Psoas muscle (tissue), 8 donors: ENCODE results near the gene PRPF18. TPM values are rescaled to one million over a fixed set of nuclear protein-coding genes. Genes with fewer than 3 reads are reported as not detected.
A peak's percentile ranks its signal among the peaks of the same experiment; 100 is the strongest.

ENCODE experiments used
- ATAC-seq, 4 donors: fragments of 200-7000 bp; cut with Tn5 transposase; one replicate each; pipeline ENCODE4 v1.9.1; 2020; ENCODE audit warnings: moderate library complexity in 3 of 4, mild to moderate bottlenecking in 2 of 4
- DNase-seq, 2 donors: peaks; one replicate each; pipeline ENCODE4 v3.0.0-alpha.2; 2020
- H3K27ac ChIP-seq: fragments of 200-600 bp; one replicate; pipeline ENCODE4 v1.8.0; 2022
- H3K27me3 ChIP-seq, 3 donors: fragments of 200-600 bp in 1 of 3; one replicate each; pipeline versions ENCODE4 v1.6.1 to v1.8.0; 2013 to 2022; ENCODE audit warnings: low read length in 2 of 3, mild to moderate bottlenecking in 2 of 3, moderate library complexity in 1 of 3; ENCODE audit not compliant: insufficient read depth in 3 of 3
- H3K36me3 ChIP-seq, 2 donors: fragments of 200-600 bp in 1 of 2; one replicate each; pipeline versions ENCODE4 v1.6.1 to v1.8.0; 2013 to 2022; ENCODE audit warnings: low read depth in 1 of 2, mild to moderate bottlenecking in 1 of 2, moderate library complexity in 1 of 2; ENCODE audit not compliant: insufficient read depth in 1 of 2
- H3K4me1 ChIP-seq: fragments of 200-600 bp; one replicate; pipeline ENCODE4 v1.8.0; 2022
- H3K4me3 ChIP-seq: fragments of 200-600 bp; one replicate; pipeline ENCODE4 v1.8.0; 2022; ENCODE audit warnings: mild to moderate bottlenecking
- H3K9me3 ChIP-seq: fragments of 200-600 bp; one replicate; pipeline ENCODE4 v1.8.0; 2022
- CTCF ChIP-seq: fragments of 200-600 bp; IDR thresholded peaks from one replicate; pipeline ENCODE4 v1.8.0; 2022; ENCODE audit warnings: antibody characterized with exemption
- WGBS, 3 donors: extraction: QIAGEN DNeasy Blood & Tissue Kit; methylation state at CpG; one replicate each; pipeline versions ENCODE4 v1.1.6 to v1.1.7; 2013; 5-methylcytosine and 5-hydroxymethylcytosine counted together
- intact Hi-C, 2 donors: fragments of 100-400 bp; cut with DNase I; formaldehyde crosslinking; loops; one replicate each; pipeline versions ENCODE4 v1.11.0 to v1.14.2; 2022
- polyA plus RNA-seq, 3 donors: library from polyadenylated mRNA; stranded (reverse); fragments of 200-250 nt; gene quantifications; one replicate each; pipeline ENCODE4 v1.2.3, GENCODE V29; 2013
- total RNA-seq, 4 donors: library from RNA; stranded (reverse); fragmentation: NEBNext Ultra II Directional in 2 of 4; extraction: Animal tissue kit (Norgen Biotek cat#: 25700) in 2 of 4; gene quantifications; one replicate each; pipeline versions ENCODE4 v1.2.1 to v1.2.4, GENCODE V29; 2021 to 2023
- donor health status: healthy with polysubstance abuse.
- donor health status: DM: no; HTN: no; CAD: no; lungs with moderate emphysema.
- donor health status: Bipolar disorder and iron deficiency.
- donor health status: healthy.
- donor health status: DM: yes; HTN: yes; CAD: no.
- donor health status: DM: no; HTN: no; CAD: no.
- donor health status: DM: no; HTN: no; CAD: no.
- donor health status: DM: yes; HTN: yes; CAD: no.

PRPF18 gene
- total and polyA plus RNA-seq, 7 donors: 15.1 to 26.4 (median 19.0) TPM

- DNase-seq: peak; percentile 72 to 83
- Histone ChIP-seq H3K27me3 (no peaks in the 10 kb centered on the region), H3K4me3 (no peak overlapping the region), H3K27ac (no peak overlapping the region), H3K4me1 (peaks cover 8% of the 10 kb centered on the region), H3K9me3 (no peaks in the 10 kb centered on the region), H3K36me3 (peaks cover 0 to 26% of the 10 kb centered on the region in 2 donors)
- peak; percentile 47 to 85 (median 64) for ATAC-seq
- intact Hi-C loops: loop anchor here (1.0 to 5.0 kb wide), 3 partner anchors 48 to 118 kb away; no protein-coding TSS in a partner anchor
- TF ChIP-seq CTCF: peak; percentile 94
- 14 to 25% (median 18%) methylated on average over 19 of the region's 19 CpGs for WGBS, 3 donors
Measured at GRCh38 chr10:13659887-13660550, 73.3 kb downstream of the PRPF18 start.

- H3K4me1 ChIP-seq: peaks cover 8% of the 10 kb centered on the region
- H3K9me3 ChIP-seq: no peaks in the 10 kb centered on the region
- ATAC-seq (peak in 1 of 4 donors; percentile 6), DNase-seq (no peak)
- intact Hi-C loops: loop anchor here in 1 of 2 donors (1.0 to 5.0 kb wide), 2 partner anchors 48 to 116 kb away; no protein-coding TSS in a partner anchor
- no peak for TF ChIP-seq CTCF
- no peak overlapping the region for H3K27ac ChIP-seq
- no peaks in the 10 kb centered on the region for H3K27me3 ChIP-seq
- H3K4me3 ChIP-seq: no peak overlapping the region
- H3K36me3 ChIP-seq: peaks cover 0 to 25% of the 10 kb centered on the region in 2 donors
- WGBS, 3 donors: 62 to 67% (median 66%) methylated on average over 7 of the region's 7 CpGs
Measured at GRCh38 chr10:13660551-13660920, 73.8 kb downstream of the PRPF18 start.

GRCh38 chr10:13661256-13661655 is 74.5 kb downstream of the PRPF18 start:
- Histone ChIP-seq H3K27me3 (no peaks in the 10 kb centered on the region), H3K27ac (no peak overlapping the region), H3K36me3 (peaks cover 0 to 18% of the 10 kb centered on the region in 2 donors), H3K4me1 (peaks cover 8% of the 10 kb centered on the region), H3K4me3 (no peak overlapping the region), H3K9me3 (no peaks in the 10 kb centered on the region)
- no peak for DNase-seq
- WGBS, 3 donors: 43 to 61% (median 59%) methylated on average over 8 of the region's 8 CpGs
- intact Hi-C loops: loop anchor here in 1 of 2 donors (5.0 kb wide), 1 partner anchor 49 kb away; no protein-coding TSS in a partner anchor
- ATAC-seq: no peak
- TF ChIP-seq CTCF: no peak

- Histone ChIP-seq H3K4me3 (no peak overlapping the region), H3K4me1 (no peaks in the 10 kb centered on the region), H3K27me3 (no peaks in the 10 kb centered on the region), H3K36me3 (peaks cover 0 to 36% of the 10 kb centered on the region in 2 donors), H3K27ac (no peak overlapping the region), H3K9me3 (no peaks in the 10 kb centered on the region)
- intact Hi-C loops: no loop called here
- ATAC-seq: no peak
- no peak for TF ChIP-seq CTCF
- DNase-seq: no peak
- 92 to 95% (median 92%) methylated on average over 20 of the region's 20 CpGs for WGBS, 3 donors
Measured at GRCh38 chr10:13665516-13666262, 78.9 kb downstream of the PRPF18 start.
